Measurements from ENCODE around the gene C6orf58.
"Not testable (repeated sequence)": the region's sequence is repeated elsewhere in the genome, so short reads cannot be mapped to it uniquely, and the experiment has no call there.

C6orf58 gene

DNA sequence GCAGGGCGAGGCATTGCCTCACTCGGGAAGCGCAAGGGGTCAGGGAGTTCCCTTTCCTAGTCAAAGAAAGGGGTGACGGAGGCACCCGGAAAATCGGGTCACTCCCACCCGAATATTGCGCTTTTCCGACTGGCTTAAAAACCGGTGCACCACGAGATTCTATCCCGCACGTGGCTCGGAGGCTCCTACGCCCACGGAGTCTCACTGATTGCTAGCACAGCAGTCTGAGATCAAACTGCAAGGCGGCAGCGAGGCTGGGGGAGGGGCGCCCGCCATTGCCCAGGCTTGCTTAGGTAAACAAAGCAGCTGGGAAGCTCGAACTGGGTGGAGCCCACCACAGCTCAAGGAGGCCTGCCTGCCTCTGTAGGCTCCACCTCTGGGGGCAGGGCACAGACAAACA lies 16.5 kb downstream of the C6orf58 start:
- DNase-seq, result not testable (repeated sequence)

DNA sequence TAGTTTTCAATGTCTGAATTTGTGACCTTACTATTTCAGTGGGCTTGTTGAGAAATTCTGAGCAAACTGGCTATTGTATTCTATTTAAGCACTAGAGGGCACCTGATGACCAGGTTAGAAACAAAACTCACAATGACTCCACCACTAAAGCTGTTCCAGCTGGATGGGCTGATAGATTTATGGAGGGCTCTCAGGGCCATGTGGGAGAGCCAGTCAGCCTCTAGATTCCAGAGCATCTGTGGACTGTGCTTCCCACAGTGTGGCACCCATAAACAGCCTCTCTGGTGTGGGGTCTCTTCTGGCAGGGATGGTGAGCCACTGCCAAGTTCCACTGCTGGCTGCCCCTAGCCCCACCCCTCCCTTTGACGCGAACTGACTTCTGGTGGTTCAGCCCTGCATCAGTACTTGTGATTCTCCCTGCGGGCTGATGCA lies 29.2 kb downstream of the C6orf58 start:
- DNase-seq, result no peak

DNA sequence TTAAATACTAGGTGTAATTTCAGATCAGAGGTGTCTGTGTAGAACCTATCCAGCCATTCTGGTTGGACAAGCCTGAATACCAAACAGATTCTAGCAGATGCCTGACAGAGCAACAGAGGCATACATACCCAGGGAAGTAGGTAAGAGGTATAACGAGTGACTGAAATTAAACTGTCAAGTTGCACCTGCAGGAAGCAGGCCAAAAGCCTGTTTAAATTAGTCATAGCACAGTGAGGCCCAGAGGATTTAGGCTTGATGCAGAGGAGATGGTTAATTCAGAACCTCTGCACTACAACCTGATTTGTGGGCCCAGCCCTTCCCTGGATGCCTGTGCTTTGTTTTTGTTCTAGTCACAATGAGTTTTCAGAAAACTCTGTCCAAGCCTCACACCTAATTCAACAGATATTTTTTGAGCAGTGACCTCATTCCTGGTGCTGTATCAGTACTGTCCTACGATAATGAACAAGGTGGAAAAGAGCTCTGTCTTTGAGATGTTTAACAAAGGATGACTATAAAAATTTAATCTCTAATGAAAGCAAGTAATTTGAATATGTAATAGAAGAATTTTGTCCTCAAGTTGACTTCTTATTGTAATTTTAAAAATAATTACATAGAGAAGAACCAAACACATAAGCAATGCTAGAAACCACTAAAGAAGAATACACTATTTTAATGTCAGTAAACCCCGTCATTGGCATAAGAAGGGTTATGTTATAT lies 31.7 kb downstream of the C6orf58 start:
- no peak for DNase-seq

DNA sequence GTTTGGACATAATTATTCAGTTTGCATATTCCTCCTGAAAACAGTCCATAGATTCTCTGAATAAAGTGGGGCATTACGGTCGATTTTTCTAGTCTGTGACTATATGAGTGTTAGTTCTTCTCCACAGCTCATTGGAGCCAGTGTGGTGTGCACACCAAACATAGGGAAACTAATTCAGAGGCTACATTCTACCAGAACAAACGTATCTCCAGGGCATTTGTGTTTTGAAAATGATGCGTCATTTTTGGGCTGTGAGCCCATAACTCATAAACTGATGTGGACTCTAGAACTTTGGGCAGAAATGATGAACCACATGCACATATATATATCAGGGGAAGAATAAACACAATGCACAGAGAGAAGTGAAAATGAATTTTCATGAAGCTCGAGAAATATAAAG lies 41.8 kb downstream of the C6orf58 start:
- no peak for DNase-seq

DNA sequence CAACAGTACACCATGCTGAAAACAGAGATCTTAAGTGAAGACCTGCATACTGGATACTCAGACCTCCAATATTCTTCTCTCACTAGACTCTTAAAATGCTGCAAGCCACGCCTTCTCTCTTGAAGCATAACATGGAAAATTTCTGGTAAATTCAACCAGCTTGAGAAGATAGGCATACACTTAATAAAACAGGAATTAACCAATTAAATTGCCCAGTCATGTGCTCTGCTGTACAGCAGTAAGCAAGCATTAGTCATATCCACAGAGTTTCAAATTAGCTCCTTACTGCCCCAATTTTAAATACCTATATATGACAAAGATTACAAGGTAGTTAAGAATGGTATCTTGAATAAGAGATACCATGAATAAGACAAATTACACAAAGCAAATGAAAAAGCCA lies 53.8 kb downstream of the C6orf58 start:
- DNase-seq, result no peak

DNA sequence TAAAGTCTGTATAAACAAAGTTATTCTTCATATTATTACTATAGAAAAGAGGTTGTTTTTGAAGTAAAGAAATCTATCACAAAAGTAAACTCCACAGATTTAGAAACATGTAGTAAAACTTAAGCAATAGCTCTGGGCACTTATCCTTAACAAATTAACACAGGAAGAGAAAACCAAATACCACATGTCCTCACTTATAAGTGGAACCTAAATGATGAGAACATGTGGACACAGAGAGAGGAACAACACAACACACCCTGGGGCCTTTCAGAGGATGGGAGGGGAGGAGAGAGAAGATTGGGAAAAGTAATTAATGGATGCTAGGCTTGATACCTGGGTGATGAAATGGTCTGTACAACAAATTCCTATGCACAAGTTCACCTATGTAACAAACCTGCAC lies 57.2 kb downstream of the C6orf58 start:
- no peak for DNase-seq

DNA sequence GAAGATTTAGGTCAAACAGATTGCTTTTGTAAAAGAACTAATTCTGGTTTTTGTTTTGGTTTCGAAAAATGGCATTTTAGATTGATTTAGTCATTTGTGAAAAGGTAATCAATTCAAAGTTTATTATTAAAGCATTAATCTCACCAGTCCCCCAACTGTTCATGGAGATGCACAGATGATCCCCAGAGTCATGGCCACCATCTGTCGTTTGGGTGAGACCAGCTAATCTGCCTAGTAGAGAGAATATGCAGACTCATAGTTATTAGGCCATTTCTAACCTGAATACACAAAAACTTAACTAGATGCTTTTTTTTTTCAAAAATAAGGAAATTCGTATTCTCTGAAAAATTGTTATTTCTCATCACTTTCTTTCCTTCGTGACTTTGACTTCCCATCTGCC lies 58.1 kb downstream of the C6orf58 start:
- no peak for DNase-seq

DNA sequence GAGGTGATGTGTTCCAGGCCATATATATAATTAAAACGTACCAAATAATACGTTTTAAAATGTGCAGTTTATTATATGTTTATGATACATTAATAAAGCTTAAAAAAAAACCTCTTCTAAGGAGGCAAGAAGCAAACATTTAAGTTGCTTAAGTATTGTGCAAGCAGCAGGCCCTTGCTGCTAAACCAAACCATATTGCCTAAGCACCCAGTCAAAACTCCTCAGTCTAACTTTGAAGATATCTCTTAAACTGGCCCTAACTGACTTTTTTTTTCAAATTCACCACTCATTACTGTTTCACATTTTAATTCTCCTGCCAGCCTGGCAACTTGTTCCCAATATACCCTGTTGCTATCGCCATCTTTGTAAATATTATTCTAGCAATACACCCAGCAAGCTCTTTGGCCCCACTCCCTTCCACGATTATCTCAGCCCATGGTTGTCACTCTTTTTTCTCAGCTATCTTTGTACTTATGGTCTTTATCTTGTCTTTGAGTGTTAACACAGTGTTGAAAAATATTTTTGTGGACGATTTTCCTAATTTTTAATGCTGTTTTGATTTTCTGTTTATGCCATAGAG lies 60.9 kb downstream of the C6orf58 start:
- DNase-seq, result no peak
